Activated CD8-positive, alpha-beta memory T cell treated with anti-CD3 and anti-CD28 coated beads, Interleukin-2, amount 50 U/mL, for 1 hour (primary cell): ENCODE measurements around the gene PAM16.

Experiments used
- DNase-seq: peaks from one replicate; pipeline ENCODE4 v3.0.0-alpha.2; 2020; ENCODE audit errors: extremely low read depth

Gene PAM16

GRCh38 chr16:4298761-4299522, 52.2 kb downstream of the PAM16 start:
- no peak for DNase-seq

GRCh38 chr16:4297480-4297879, 53.6 kb downstream of the PAM16 start:
- no peak for DNase-seq

DNA sequence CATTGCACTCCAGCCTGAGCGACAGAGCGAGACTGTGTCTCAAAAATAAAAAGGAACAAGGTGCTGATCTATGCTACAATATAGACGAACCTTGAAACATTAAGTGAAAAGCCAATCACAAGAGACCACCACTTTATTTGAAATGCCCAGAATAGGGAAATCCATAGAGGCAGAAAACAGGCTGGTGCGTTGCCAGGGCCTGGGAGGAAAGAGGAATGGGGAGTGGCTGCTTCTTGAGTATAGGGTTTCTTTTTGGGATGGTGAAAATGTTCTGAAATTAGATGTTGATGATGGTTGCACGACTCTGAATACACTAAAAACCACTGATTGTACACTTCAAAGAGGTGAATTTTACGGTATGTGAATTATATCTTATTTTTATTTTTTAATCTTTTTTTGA, 55.5 kb downstream of the PAM16 start:
- no peak for DNase-seq

- DNase-seq, result no peak
These were observed 57.2 kb downstream of the PAM16 start for GRCh38 chr16:4293822-4294457.

DNA sequence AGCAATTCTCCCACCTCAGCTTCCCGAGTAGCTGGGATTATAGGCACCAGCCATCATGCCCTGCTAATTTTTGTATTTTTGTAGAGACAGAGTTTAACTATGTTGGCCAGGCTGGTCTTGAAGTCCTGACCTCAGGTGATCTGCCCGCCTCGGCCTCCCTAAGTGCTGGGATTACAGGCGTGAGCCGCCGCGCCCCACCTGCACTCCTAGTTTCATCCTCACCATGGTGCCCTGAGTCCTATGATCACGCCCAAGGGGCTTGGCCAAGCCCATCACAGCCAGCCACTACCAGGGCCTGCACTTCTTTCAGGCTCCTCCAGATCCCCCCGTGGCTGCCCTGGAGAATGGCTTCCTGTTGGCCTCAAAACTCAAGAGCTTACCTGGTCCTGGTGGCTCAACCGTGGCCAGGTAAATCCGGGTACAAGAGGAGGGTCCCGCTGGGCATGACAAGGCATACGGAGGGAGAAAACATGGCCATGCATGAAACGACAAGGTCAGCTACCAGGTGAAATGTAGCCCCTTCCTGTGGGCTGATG, 57.9 kb downstream of the PAM16 start:
- DNase-seq, result no peak

DNA sequence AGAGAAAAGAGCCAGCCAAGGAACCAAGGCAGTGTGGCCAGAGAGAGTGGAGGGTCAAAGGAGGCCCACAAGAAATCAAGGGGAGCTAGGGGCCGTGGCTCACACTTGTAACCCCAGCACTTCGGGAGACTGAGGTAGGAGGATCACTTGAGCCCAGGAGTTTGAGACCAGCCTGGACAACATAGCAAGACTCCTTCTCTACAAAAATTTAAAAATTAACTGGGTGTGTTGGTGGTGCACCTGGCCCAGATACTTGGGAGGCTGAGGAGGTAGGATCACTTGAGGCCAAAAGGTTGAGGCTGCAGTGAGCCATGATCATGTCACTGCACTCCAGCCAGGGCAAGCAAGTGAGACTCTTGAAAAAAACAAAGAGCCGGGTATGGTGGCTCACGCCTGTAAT, 59.4 kb downstream of the PAM16 start:
- no peak for DNase-seq
